IPS DF 4.7 (cell line): ENCODE results near the gene SLC10A2.

Experiments
- DNase-seq: peaks from one replicate; pipeline ENCODE4 v3.0.0-alpha.2; 2013; ENCODE audit warnings: low spot score; ENCODE audit errors: extremely low read depth

The SLC10A2 gene

DNA sequence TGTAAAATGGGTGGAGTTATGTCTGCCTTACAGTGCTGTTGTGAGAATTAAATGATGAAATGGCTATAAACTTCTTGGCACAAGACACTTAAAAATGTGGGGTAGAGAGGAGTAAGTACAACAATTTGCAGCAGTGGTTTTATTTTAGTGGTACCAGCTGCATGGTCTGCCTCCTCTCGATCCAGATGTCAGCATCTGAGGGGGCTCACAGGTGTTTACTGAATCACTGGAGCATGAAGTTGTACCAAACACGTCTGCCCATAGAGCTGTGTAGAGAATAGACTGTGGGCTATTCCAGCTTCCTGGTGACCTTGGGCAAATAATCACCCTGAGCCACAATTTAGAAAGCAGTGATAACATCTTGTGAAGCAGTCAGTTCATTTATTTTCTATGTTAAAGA is 11.1 kb downstream of the SLC10A2 start:
- no peak for DNase-seq

DNA sequence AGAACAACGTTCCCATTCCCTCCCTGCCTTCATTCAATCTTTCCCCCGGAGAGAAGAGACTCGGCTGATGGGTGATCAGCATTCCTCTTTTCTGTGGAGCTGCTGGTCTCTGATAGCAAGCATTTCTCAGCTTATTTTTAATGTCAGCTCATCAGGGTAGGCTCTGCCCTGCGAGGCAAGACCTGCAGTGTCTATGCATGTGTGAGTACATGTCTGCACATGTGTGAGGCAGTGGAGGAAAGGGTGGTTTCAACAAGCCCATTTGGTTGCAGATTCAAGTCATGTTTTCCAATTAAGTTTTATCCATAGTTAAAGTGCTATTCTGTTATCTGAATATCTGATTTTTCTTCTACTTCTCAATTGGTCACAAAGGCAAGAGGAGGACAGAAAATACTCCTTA is 19.5 kb downstream of the SLC10A2 start:
- DNase-seq: no peak

DNA sequence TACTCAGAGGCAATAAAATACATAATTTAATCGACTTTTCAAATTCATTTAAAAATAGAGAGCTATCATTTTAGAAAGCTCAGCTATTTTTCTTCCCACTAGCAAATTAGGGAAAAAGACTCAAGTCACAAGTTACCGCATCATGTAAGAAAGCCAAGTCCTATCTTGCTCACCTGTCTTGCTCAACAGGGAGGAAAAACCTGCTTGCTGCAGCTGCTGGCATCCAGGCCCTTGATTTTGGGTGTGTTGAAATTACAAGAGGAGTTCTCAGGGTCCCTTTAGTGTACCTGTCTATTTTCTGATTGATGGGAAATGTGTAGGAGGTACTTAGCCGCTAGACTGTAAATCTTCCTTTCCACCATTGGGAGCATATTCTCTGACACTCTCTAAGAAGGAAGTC is 22.2 kb downstream of the SLC10A2 start:
- DNase-seq: no peak

DNA sequence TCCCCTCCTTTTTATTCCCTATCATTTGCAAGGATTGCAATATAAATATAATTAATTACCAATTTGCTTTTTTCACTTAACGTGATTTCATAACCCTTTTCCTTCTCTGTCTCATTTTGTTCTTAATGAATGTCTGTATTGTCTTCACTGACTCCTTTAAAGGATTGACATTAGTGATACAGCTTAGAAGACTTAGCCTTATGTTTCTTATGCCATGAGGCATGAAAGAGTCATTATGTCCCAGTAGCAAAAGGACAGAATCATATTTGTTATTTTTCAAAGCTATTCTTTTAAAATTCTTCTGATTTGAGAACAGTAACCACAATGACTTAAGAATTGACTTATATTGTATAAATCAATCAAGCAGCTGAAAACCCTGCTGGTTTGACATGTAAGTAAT is 26.2 kb downstream of the SLC10A2 start:
- DNase-seq: no peak

DNA sequence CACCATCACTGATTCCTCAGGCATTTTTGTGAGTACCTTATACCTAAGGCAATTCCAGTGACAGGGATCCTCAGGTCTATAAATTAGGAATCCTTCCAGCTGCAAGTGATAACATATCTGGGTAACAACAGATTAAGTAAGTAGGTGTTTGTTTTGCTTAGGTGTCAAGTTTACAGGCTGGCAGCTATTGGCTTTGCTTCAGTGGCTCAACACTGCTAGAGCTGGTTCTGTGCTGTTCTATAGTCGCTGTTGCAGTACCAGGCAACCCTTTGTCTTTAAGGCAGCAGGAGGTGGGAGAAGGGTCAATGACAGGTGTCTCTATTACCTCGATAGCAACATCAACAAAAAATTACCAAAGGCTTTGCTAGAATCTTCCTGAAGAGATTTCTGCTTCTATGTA is 27.0 kb downstream of the SLC10A2 start:
- no peak for DNase-seq

DNA sequence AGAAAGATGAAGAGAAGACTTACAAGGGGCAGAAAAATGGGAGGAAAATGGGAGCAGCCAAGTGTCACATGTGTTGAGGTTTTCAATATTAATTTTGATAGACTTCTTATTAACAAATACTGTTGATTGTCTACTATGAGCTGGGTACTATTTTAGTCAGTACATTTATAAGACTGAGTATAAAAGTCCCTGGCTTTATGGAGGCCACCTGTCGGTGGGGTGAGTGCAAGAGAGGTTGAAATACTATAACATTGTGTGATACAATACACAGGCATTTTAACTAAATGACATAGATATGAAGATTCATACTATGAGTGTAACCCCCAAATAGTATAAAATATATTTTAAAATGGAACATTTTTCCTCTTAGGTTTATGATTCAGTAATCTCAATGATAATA is 29.9 kb downstream of the SLC10A2 start:
- no peak for DNase-seq

DNA sequence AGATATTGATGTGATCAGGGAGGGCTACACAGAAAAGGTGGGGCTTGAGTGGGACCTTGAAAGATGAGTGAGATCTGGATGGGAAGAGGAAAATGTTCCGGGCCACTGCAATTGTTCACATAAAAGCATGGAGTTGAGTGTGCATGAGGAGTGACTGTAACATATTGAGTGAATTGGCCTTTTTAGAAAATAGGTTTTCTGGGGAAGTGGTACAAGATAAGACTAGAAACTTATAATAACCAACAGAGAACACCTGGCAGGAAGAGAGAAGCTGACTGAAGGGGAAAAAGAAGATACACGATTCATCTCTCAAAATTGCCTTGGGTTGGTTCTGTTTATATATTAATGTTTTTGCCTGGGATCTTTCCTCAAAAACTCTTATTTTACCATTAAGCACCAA is 32.2 kb downstream of the SLC10A2 start:
- no peak for DNase-seq

DNA sequence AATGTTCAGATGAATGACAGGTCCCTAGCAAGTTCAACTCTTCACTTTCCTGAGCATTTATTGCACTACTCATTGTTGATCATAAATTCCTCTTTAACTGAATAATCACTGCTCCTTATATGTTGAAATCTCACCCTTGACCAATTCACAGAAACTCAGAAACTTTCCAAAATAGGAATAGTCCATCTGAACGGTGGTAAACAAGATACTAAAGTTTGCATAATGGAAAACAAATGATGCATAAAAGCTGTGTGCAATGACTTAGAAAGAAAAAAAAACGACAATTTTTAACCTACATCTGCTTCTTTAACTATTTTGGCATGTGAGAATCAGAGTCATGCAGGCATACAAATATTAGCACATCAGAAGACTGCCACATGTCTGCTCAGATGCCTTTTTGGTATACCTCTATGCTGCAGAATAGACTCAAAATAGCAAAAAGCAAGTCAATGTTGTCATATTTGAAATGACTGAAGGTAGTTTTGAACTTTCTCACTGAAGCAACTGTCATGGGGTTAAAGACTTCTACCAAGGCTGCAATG is 34.8 kb downstream of the SLC10A2 start:
- no peak for DNase-seq

DNA sequence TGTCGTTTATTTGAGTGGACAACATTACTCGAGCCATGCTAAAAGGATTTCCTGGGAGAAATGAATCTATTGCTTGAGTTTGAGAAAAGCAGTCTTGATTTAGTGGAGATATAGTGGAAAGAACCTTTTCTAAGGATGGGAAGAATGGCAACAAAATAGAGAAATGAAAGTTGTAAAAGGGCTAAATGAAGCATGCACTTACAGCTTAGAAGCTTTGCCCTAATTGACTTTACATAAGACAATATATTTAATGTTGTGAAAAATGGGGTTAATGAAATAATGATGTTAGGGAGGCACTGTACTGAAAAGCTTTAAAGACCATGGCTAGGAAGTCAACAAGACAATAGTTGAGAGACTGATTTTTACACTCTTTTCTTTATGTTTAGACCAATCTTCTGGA is 35.4 kb downstream of the SLC10A2 start:
- DNase-seq: no peak

DNA sequence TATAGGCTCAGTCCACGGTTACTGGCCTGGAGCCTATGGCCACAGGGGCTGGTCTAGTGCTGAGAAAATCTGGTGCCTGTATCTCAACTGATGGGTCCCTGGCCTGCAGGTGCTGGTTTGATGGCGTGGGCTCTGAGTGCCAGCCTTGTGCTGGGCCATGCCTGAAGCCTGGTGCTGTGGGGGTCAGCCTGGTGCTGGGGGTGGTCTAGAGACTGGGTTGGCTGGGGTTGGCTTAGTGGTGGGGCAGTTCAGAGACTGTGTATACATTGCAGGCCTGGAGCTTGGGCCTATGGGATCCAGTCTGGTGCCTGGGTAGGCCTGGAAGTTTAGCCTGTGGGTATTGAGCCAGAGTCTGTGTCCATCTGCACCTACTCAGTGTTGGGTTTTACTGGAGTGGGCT is 36.4 kb downstream of the SLC10A2 start:
- no peak for DNase-seq

DNA sequence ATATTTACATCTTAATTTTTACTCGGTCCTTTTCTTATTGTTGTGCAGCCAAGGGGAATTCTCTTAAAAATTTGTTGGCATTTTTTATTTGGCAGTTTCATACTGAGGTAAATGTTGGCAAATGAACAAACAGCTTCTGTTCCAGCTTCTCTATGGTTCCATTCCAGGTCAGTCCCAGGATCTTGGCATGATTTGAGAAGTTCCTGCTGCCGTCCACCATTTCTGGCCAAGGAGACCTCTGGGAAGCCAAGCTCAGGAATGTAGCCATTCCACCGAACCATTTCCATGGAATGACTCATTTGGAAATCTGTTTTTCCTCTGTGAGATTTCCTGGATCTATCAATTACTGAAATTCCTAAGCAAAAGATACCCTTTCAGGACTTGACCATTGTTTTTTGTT is 43.9 kb downstream of the SLC10A2 start:
- no peak for DNase-seq

DNA sequence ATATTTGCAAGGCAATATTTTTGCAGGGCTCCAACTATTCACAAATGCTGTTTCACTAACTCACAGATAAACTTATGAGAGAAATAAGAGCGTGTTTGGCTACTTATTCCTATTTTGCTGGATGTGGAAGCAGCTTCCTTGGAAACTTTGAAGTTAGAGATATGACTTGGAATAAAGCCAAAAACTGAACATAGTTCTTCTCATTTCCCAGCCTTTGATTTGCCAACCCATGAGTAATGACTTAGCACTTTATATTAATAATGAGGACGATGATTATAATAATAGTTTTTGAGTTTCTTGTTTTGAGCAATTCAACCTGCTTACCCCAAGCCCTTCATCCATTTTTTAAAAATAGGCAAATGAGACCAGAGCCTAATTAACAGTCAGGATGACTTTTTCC is 47.7 kb downstream of the SLC10A2 start:
- no peak for DNase-seq

DNA sequence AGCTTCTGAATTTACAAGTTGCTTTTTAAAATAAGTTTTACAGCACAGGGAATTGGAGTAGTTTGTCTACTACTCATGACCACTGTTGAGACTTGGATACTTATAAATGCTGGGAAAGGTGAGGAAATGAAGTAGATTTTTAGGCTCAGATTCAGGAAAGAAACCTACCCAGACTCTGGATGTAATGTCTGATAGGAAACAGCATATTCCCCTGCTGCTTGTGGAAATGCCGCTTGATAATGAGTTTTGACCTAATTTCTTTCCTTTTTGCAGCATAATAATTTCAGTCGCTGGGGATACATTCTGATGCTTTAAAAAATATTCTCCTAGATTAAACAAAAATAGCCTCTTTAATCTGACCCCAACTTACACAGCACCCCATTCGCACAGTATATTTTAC is 53.6 kb downstream of the SLC10A2 start:
- no peak for DNase-seq

DNA sequence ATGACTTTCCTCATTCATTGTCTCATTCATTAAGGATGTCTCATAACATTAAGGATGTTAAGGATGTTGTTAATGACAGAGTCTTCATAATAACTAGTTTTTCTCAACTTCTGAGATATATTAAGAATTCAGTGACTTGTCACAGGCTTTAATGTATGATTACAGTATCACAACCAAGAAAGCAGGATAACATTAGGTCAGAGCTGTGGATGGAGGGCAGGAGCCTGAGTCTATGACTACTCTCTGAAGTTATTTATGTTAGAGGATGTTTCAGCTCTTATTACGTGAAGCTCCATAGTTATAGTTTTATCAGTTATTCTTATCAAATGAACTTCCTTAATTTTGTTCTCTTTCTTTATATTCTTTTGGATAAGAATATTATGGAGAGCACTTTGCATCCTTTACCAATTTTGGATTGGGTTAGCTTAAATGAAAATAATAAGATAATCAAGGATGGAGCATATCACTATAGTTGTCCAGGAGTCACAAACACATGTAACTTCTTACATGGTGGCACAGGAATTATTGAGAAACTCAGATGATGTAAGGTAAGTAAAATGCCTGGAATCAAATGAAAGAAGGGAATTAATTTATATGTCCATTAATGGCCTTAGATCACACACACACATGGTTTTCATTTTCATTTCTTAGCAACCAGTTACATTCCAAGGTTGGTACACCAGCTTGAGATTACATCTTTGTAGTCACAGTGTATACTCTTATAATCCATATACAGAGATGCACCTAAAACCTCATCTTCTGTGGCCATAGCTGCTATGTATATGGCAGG is 57.0 kb downstream of the SLC10A2 start:
- no peak for DNase-seq

DNA sequence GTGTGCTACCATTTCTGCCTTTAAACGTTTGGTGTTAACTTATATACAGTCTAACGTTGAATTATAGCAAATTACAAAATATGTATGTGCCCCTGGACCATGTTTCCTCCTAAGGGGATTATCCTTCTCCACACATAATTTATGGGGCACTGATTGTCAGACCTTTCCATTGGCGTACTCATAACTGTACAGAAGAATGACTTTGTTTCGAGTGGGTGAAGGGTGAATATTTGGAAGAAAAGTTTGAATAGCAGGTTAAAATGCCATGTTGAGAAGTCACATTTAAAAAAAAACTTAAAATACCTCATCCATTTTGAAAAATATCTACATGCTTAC is 58.8 kb downstream of the SLC10A2 start:
- no peak for DNase-seq

DNA sequence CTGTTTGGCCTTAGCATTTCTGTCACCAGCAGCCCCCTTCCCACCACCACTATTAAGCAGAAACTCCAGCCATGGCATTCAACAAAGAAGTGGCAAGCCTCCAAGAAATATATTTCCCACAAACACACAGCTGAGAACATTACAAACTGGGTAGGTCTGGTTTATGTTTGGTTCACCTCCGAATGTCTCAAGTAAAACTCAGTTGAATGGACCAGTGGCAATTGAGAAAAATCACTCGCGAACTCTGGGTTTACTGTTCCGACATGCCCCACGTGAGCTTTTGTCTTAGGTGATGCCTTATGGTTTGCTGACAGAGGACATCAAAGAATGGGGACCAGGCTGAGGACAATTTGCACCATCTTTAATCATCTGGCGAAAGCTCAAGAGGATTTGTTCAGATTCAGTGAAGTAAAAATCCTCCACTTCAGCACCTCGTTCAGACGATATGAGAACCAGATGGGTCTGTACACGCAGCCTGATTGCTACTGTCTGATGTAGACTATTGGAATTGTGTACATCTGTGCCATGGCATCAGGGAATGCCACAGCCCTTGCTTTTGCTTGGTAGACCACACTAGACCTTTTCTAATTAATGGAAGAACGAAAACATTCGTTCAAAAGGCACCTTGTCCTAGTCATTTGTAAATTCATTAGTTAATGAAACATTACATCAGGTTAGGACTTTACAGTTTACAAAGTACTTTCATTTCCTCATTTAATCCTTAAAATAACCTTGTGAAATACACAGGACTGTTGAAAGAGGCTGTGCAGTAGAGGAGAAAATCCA is 59.4 kb downstream of the SLC10A2 start:
- no peak for DNase-seq

DNA sequence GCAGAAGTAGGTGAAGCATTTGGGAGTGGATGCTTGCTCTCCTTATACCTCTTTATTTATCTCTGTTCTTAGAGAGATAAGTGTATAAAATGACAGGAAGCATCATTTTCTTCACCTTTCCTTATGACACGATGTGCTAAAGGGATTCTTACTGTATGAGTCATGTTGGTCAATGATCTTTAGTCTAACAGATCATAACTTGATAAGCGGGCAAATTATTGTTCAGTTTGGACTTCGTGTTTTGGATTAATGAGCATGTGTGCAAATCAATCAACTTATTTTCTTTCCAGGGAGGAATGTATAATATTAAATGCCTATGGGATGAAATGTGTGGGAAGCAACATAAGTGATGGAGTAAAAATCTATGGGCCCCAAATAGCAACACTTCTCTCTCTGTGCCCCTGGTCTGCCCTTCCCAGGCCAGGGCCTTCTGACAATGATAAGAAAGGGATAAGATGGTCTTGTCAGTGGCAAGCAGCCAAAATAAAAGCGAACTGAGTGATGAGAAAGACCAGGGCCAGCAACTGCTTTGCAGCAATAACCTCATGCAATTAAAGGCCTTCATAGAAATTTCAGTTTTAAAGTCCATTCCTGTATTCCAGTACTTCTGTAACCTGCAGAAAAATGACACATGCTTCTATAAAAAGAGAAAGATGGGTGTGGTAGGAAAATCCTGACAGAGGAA is 61.4 kb downstream of the SLC10A2 start:
- no peak for DNase-seq

DNA sequence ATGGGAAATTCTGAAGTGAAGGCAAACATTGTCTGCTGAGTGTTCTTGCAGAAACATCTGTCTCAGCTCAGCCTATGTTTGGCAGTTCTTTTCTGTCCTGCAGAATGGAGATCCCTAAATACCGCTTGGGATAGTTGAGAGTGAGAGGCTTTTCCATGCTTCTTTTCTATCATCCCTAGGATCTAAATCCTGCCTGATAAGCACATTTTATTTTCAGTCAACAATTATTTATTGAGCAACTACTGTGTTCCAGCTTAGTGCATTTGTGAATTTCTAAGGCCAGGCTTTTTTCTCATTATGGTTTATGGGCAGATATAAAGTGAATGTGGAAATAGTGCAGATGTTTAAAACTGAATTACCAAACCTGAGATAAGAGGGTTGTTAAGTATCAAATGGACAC is 62.6 kb downstream of the SLC10A2 start:
- no peak for DNase-seq

DNA sequence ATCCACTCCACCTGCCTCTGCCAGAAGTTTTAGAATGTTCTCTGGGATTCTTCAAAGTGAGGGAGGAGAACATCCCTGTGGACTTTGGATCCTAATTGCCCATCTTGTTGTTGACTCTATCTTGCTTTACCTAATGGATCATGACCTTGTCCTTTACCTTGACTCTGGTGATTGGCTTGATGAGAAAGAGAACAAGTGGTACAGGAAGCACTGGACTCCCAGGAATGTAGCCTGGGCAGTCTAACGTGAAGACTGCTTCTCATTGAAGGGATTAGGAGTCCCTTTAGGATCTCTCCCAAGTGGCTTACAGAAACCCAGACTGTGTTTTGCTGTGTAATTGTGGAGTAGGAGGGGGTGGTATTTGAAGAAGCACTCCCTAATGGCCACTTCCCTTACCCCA is 63.9 kb downstream of the SLC10A2 start:
- DNase-seq: no peak

DNA sequence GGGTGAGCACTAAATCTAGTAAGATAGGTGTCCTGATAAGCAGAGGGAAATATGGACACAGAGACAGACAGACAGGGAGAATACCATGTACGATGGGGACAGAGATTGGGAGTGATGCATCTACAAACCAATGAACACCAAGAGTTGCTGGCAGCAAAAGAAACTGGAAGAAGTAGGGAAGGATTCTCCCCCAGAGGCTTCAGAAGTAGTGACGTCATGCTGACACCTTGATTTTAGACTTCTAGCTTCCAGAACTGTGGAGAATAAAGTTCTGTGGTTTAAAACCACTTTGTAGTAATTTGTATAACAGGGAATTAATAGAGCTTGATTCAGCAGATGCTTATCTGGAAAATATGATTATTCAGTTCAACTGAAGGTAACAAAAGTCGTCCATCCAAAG is 66.1 kb downstream of the SLC10A2 start:
- no peak for DNase-seq

DNA sequence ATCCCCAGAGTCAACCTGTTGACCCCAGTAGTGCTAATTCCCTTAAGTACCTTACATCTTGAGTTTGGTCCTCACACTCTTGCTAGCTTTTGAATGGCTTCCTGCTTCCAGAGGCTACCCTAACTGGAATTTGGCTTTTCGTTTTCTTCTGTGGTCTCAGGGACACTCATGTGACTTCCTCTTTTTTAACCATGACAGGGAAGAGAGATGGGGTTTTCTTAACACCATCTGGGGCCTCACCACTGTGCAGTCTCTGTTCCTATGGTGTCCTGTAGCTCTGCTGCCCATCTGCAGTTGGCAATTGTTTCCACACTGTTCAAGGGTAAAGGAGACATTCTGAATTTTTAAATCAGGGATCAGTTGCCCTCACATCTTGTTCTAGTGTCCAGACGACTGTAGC is 66.7 kb downstream of the SLC10A2 start:
- no peak for DNase-seq
